WTC11 (cell line): ENCODE data around the gene MEIS2. TPM values are rescaled to one million over a fixed set of nuclear protein-coding genes. Genes with fewer than 3 reads are reported as not detected.

ENCODE experiments used
- ATAC-seq: fragments of 200-7000 bp; cut with Tn5 transposase; 2 replicates; pipeline ENCODE4 v1.10.0; 2021; ENCODE audit warnings: mild to moderate bottlenecking, moderate library complexity
- CTCF ChIA-PET: fragments of 300-600 bp; sonication (Branson Sonifier 250); formaldehyde crosslinking; loops from one replicate; lab custom pipeline; 2021; ENCODE audit warnings: antibody characterized with exemption; lab: Charles Lee
- POLR2A ChIA-PET: fragments of 350-600 bp; sonication (Branson Sonifier 250); formaldehyde crosslinking; loops from one replicate; lab custom pipeline; 2021; ENCODE audit warnings: antibody characterized with exemption; lab: Charles Lee
- DNase-seq: peaks from one replicate; pipeline ENCODE4 v3.0.0; 2021; ENCODE audit warnings: low spot score
- H3K27ac Mint-ChIP-seq: 2 replicates; pipeline ENCODE4 v1.8.0; 2021; ENCODE audit warnings: mixed read lengths
- H3K27me3 Mint-ChIP-seq: 2 replicates; pipeline ENCODE4 v1.8.0; 2021; ENCODE audit warnings: low read depth, mild to moderate bottlenecking, moderate library complexity, mixed read lengths
- H3K36me3 Mint-ChIP-seq: 2 replicates; pipeline ENCODE4 v1.8.0; 2021; ENCODE audit warnings: mixed read lengths
- H3K4me1 Mint-ChIP-seq: 2 replicates; pipeline ENCODE4 v1.8.0; 2022; ENCODE audit warnings: mixed read lengths
- H3K4me3 Mint-ChIP-seq: 2 replicates; pipeline ENCODE4 v1.8.0; 2021; ENCODE audit warnings: mild to moderate bottlenecking, moderate library complexity, mixed read lengths
- H3K9me3 Mint-ChIP-seq: 2 replicates; pipeline ENCODE4 v1.8.0; 2021; ENCODE audit warnings: mixed read lengths
- ARID4B ChIP-seq: sonication (generic); formaldehyde crosslinking; IDR thresholded peaks from 2 replicates; pipeline ENCODE4 v1.8.0; 2023; ENCODE audit warnings: missing genetic modification reagents, mild to moderate bottlenecking, borderline replicate concordance
- ATF2 ChIP-seq: sonication (generic); formaldehyde crosslinking; IDR thresholded peaks from 2 replicates; pipeline ENCODE4 v1.8.1; 2022; ENCODE audit warnings: low read depth, missing genetic modification reagents, borderline replicate concordance
- FOXJ3 ChIP-seq: sonication (generic); formaldehyde crosslinking; IDR thresholded peaks from 2 replicates; pipeline ENCODE4 v1.9.0; 2021; ENCODE audit warnings: missing genetic modification reagents, mild to moderate bottlenecking, borderline replicate concordance
- GABPB1 ChIP-seq: sonication (generic); formaldehyde crosslinking; IDR thresholded peaks from 2 replicates; pipeline ENCODE4 v1.8.1; 2023; ENCODE audit warnings: mild to moderate bottlenecking, missing genetic modification reagents
- GTF2I ChIP-seq: fragments of 250-450 bp; sonication (Bioruptor Pico); conservative IDR thresholded peaks from 2 replicates; pipeline ENCODE4 v1.4.0; 2021; ENCODE audit warnings: mild to moderate bottlenecking
- NFYB ChIP-seq: sonication (generic); formaldehyde crosslinking; conservative IDR thresholded peaks from 2 replicates; pipeline ENCODE4 v1.8.0; 2022; ENCODE audit warnings: low read depth, missing genetic modification reagents
- NR1H2 ChIP-seq: sonication (generic); formaldehyde crosslinking; IDR thresholded peaks from 2 replicates; pipeline ENCODE4 v1.9.0; 2021; ENCODE audit warnings: mild to moderate bottlenecking, moderate library complexity, missing genetic modification reagents
- PRDM15 ChIP-seq: sonication (generic); formaldehyde crosslinking; IDR thresholded peaks from 2 replicates; pipeline ENCODE4 v1.8.0; 2022; ENCODE audit warnings: missing genetic modification reagents
- TEAD4 ChIP-seq: sonication (generic); formaldehyde crosslinking; IDR thresholded peaks from 2 replicates; pipeline ENCODE4 v1.8.0; 2022; ENCODE audit warnings: mild to moderate bottlenecking, missing genetic modification reagents
- USF2 ChIP-seq: sonication (generic); formaldehyde crosslinking; IDR thresholded peaks from 2 replicates; pipeline ENCODE4 v1.8.1; 2023; ENCODE audit warnings: mild to moderate bottlenecking, missing genetic modification reagents, moderate library complexity
- ZBTB21 ChIP-seq: sonication (generic); formaldehyde crosslinking; IDR thresholded peaks from 2 replicates; pipeline ENCODE4 v1.8.1; 2023; ENCODE audit warnings: mild to moderate bottlenecking, missing genetic modification reagents, borderline replicate concordance
- ZNF138 ChIP-seq: sonication (generic); formaldehyde crosslinking; conservative IDR thresholded peaks from 2 replicates; pipeline ENCODE4 v1.8.1; 2022; ENCODE audit warnings: mild to moderate bottlenecking, moderate library complexity, missing genetic modification reagents
- ZNF317 ChIP-seq: sonication (generic); formaldehyde crosslinking; IDR thresholded peaks from 2 replicates; pipeline ENCODE4 v1.8.1; 2023; ENCODE audit warnings: low read depth, mild to moderate bottlenecking, moderate library complexity, missing genetic modification reagents, borderline replicate concordance
- ZNF423 ChIP-seq: fragments of 250-450 bp; sonication (Bioruptor Pico); IDR thresholded peaks from 2 replicates; pipeline ENCODE4 v2.1.2; 2022; ENCODE audit warnings: mild to moderate bottlenecking, moderate library complexity
- ZNF671 ChIP-seq: fragments of 250-450 bp; sonication (Bioruptor Pico); IDR thresholded peaks from 2 replicates; pipeline ENCODE4 v1.8.0; 2021; ENCODE audit warnings: mild to moderate bottlenecking
- total RNA-seq: library from RNA; stranded (reverse); gene quantifications from 3 replicates; pipeline ENCODE4 v1.2.3, GENCODE V29; 2021
- TF ChIP-seq, protein P1 (sequence below): sonication (generic); formaldehyde crosslinking; IDR thresholded peaks from 2 replicates; pipeline ENCODE4 v1.8.1; 2022; ENCODE audit warnings: mild to moderate bottlenecking, missing genetic modification reagents, moderate library complexity, borderline replicate concordance
- TF ChIP-seq, protein P2 (sequence below): sonication (generic); formaldehyde crosslinking; IDR thresholded peaks from 2 replicates; pipeline ENCODE4 v1.8.1; 2023; ENCODE audit warnings: mild to moderate bottlenecking, missing genetic modification reagents
- TF ChIP-seq, protein P3 (sequence below): sonication (generic); formaldehyde crosslinking; IDR thresholded peaks from 2 replicates; pipeline ENCODE4 v1.8.0; 2022; ENCODE audit warnings: mild to moderate bottlenecking, missing genetic modification reagents

Gene MEIS2
- total RNA-seq, 1 experiment from 2014 or later = 0.57 TPM

DNA sequence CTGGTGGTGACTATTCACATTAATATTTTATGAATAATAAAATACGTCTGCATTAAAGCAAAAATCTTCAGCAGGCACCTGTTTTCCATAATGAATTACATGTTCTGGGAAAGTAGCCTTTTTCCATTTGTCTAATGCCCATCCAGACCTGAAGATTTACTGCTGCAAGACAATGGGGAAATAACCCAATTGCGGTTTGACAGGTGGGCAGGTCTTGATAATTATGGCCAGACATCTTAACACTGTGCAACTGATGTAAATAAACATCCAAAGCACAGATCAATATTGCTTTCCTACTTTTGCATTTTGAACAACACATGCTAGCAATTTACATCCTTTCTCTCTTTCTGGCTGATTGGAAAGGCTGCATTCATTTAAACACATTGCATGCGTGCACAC lies 173.9 kb downstream of the MEIS2 start:
- POLR2A ChIA-PET = no interaction called here
- no peak overlapping the region for H3K4me3 Mint-ChIP-seq
- DNase-seq (no peak), ATAC-seq (no peak)
- TF ChIP-seq ZNF317 (CRISPR knock-in tag) (no peak), USF2 (CRISPR knock-in tag) (no peak), NFYB (CRISPR knock-in tag) (no peak), ARID4B (no peak), GTF2I (no peak), FOXJ3 (no peak)
- TF ChIP-seq, protein P1, sequence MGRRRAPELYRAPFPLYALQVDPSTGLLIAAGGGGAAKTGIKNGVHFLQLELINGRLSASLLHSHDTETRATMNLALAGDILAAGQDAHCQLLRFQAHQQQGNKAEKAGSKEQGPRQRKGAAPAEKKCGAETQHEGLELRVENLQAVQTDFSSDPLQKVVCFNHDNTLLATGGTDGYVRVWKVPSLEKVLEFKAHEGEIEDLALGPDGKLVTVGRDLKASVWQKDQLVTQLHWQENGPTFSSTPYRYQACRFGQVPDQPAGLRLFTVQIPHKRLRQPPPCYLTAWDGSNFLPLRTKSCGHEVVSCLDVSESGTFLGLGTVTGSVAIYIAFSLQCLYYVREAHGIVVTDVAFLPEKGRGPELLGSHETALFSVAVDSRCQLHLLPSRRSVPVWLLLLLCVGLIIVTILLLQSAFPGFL (CRISPR knock-in tag) = no peak
- TF ChIP-seq, protein P2, sequence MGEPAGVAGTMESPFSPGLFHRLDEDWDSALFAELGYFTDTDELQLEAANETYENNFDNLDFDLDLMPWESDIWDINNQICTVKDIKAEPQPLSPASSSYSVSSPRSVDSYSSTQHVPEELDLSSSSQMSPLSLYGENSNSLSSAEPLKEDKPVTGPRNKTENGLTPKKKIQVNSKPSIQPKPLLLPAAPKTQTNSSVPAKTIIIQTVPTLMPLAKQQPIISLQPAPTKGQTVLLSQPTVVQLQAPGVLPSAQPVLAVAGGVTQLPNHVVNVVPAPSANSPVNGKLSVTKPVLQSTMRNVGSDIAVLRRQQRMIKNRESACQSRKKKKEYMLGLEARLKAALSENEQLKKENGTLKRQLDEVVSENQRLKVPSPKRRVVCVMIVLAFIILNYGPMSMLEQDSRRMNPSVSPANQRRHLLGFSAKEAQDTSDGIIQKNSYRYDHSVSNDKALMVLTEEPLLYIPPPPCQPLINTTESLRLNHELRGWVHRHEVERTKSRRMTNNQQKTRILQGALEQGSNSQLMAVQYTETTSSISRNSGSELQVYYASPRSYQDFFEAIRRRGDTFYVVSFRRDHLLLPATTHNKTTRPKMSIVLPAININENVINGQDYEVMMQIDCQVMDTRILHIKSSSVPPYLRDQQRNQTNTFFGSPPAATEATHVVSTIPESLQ (CRISPR knock-in tag) = no peak
- TF ChIP-seq, protein P3, sequence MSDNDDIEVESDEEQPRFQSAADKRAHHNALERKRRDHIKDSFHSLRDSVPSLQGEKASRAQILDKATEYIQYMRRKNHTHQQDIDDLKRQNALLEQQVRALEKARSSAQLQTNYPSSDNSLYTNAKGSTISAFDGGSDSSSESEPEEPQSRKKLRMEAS (CRISPR knock-in tag) = no peak
- H3K4me1 Mint-ChIP-seq = peaks cover 2% of the 10 kb centered on the region; the same call in 1 of the 2 replicates
- CTCF ChIA-PET = no interaction called here
- H3K27ac Mint-ChIP-seq = no peak overlapping the region
- H3K36me3 Mint-ChIP-seq = no peaks in the 10 kb centered on the region
- no peaks in the 10 kb centered on the region for H3K27me3 Mint-ChIP-seq
- H3K9me3 Mint-ChIP-seq = peaks cover 12% of the 10 kb centered on the region

GRCh38 chr15:36925653-36926426 lies 174.5 kb downstream of the MEIS2 start:
- ChIA-PET POLR2A (no interaction called here), CTCF (no interaction called here)
- DNase-seq (no peak), ATAC-seq (no peak)
- H3K27ac Mint-ChIP-seq = no peak overlapping the region
- no peaks in the 10 kb centered on the region for H3K36me3 Mint-ChIP-seq
- peaks cover 12% of the 10 kb centered on the region for H3K9me3 Mint-ChIP-seq
- H3K4me3 Mint-ChIP-seq = no peak overlapping the region
- no peaks in the 10 kb centered on the region for H3K27me3 Mint-ChIP-seq
- H3K4me1 Mint-ChIP-seq = peaks cover 3% of the 10 kb centered on the region; the same call in 1 of the 2 replicates
- TF ChIP-seq NR1H2 (CRISPR knock-in tag) (no peak), TEAD4 (no peak), ZNF671 (CRISPR knock-in tag) (no peak), ZBTB21 (no peak), ZNF423 (CRISPR knock-in tag) (no peak), ZNF138 (CRISPR knock-in tag) (no peak), GABPB1 (CRISPR knock-in tag) (no peak), ATF2 (no peak), PRDM15 (CRISPR knock-in tag) (no peak)
